ENCODE results near the gene SAMD4B.

SAMD4B gene

DNA sequence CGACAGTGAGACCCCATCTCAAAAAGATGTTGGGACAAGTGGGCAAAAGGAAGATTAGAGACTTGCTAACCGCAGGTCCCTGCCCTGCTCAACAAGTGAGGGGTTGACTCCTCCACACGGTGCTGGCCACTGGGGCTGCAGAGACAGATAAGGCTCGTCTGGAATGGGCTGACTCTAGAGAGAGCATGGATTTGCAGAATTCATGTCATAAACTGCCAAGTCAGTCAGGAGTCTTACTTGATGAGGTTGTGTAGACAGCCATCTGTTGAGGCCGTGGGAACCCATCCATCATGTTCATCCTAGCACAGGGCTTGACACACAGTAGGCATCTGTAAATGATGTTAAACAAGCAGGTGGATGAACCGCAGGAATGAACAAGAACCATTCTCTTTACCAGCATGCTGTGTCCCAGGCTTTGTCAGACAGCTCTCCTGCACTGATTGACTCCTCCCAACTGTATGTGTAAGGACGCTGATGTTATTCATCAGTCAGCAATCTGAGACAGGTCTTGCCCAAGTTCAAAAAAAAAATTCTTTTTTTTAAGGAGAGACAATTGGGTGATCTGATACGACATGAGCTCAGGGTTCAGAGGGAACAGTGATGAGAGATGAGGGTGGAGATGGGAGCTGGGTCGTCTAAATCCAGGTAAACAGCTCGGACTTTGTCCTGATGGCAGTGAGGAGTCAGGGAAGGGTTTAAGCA is 39.8 kb downstream of the SAMD4B start:
- TF ChIP-seq, protein P1, sequence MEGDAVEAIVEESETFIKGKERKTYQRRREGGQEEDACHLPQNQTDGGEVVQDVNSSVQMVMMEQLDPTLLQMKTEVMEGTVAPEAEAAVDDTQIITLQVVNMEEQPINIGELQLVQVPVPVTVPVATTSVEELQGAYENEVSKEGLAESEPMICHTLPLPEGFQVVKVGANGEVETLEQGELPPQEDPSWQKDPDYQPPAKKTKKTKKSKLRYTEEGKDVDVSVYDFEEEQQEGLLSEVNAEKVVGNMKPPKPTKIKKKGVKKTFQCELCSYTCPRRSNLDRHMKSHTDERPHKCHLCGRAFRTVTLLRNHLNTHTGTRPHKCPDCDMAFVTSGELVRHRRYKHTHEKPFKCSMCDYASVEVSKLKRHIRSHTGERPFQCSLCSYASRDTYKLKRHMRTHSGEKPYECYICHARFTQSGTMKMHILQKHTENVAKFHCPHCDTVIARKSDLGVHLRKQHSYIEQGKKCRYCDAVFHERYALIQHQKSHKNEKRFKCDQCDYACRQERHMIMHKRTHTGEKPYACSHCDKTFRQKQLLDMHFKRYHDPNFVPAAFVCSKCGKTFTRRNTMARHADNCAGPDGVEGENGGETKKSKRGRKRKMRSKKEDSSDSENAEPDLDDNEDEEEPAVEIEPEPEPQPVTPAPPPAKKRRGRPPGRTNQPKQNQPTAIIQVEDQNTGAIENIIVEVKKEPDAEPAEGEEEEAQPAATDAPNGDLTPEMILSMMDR (IDR thresholded peaks at IDR 0.05; ENCODE audit: low read depth, low read length) = no peak
- H3K4me3 ChIP-seq (ENCODE audit: low read depth, low read length) = no peak overlapping the region
- no peak for DNase-seq (ENCODE audit: low read depth, low spot score)
- in situ Hi-C loops (cut with HindIII; ENCODE audit: low sequenced_read_pairs) = no loop called here

DNA sequence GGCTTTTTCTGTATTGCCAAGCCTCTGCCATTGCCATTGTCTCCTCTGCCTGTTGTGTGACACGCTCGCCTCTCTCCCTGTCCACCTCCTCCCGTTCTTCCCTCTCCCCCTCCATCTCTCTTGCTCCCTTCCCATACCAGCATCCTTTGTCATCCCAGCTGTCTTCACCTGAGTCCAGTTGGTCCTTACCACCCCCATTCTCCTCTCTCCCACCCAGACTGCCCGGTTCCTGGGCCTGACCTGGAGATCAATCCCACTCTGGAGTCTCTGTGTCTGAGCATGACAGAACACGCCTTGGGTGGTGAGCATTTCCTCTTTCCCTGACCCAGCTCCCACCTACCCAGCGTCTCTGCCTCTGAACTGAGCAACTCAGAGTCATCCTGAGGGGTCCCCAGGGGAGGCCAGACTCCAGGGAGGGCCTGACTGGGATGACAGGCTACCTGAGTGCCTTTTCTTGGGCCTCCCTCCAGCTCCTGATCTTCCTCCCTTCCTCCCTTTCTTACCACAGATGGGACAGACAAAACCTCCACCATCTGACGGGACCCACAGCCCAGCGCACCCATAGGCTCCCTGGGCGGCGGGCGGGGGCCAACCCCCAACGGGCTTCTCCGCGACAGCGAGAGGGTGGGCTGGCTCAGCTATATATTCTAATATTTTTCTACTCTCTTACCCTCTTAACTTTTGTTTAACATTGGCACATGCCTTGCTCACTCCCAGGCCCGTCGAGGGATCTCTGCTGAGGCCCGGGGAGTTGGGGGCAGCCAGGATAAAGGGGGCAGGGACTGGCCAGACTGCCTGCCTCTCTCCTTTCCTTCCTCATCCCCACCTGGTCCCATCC is 41.0 kb downstream of the SAMD4B start:
- no peak overlapping the region for H3K4me3 ChIP-seq (ENCODE audit: low read depth, low read length)
- in situ Hi-C loops (cut with HindIII; ENCODE audit: low sequenced_read_pairs) = no loop called here
- DNase-seq (ENCODE audit: low read depth, low spot score) = no peak
- TF ChIP-seq, protein P1 (IDR thresholded peaks at IDR 0.05; ENCODE audit: low read depth, low read length) = no peak

DNA sequence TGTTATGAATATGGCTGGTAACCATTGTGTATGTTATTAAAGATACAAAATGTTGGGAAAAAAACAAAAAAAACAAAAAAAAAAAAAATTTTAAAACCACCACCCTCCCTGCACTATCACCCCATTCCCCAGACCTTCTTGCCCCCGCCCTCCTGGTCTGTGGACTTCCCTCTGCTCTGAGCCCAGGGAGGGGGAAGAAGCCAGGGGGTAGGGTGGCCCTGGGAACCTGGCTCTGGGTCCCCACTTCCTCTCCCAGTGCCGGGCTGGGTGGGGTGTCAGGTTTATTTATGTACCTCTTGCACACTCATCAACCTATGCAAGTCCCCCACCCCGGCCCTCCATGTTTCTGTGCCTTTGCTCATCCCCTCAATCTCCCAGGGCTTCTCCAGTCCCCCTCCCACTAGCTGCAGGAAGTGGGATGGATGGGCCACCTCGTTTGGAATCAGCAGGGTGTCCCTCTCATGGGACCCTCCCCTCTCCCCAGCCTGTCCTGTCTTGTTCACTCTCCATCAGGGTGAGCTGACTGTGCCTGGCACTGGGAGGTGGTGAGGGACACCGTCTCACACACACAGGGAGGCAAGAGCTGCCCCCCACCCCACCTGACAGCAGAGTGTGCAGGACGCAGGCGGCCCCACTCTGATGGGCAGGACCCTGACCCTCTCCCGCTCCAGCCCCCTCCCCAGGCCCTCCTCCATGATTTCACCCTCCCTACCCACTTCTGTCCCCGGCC is 42.8 kb downstream of the SAMD4B start:
- TF ChIP-seq, protein P1 (IDR thresholded peaks at IDR 0.05; ENCODE audit: low read depth, low read length) = no peak
- in situ Hi-C loops (cut with HindIII; ENCODE audit: low sequenced_read_pairs) = no loop called here
- no peak for DNase-seq (ENCODE audit: low read depth, low spot score)
- no peak overlapping the region for H3K4me3 ChIP-seq (ENCODE audit: low read depth, low read length)

DNA sequence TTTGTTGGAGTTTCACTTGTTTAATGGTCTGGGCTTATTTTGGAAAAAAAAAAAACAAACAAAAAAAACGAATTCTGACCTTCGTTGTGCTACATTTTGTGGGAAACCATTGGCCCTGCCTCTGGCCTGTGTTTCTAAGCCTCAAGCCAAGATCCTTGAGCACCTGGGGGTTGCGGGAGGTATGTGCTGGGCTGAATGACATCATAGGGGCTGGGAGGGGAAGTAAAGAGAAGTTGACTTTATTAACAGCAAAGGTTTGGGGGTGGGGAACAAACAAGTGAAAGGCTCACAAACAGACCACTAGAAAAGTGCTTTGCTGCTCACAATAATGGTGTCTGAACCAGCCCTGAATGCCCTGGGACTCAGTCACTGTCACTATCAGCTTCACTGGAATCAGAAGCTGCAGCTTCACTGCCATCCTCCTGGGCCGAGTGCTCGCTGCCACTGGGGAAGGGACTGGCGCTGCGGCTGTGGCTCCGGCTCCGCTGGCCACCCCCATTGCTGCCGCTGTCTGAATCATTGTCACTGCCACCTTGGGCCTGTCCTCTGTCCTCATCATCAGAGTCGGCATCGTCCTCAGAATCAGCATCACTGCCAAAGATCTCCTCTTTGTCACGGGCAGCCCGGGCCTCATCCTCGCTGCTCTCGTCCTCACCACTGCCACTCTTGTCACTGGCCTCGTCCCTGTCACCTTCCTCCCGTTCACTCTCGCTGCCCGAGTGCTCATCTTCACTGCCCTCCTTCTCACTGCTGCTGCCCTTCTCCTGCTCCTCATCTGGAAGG is 43.6 kb downstream of the SAMD4B start:
- in situ Hi-C loops (cut with HindIII; ENCODE audit: low sequenced_read_pairs) = no loop called here
- no peak overlapping the region for H3K4me3 ChIP-seq (ENCODE audit: low read depth, low read length)
- TF ChIP-seq, protein P1 (IDR thresholded peaks at IDR 0.05; ENCODE audit: low read depth, low read length) = no peak
- DNase-seq (ENCODE audit: low read depth, low spot score) = no peak

DNA sequence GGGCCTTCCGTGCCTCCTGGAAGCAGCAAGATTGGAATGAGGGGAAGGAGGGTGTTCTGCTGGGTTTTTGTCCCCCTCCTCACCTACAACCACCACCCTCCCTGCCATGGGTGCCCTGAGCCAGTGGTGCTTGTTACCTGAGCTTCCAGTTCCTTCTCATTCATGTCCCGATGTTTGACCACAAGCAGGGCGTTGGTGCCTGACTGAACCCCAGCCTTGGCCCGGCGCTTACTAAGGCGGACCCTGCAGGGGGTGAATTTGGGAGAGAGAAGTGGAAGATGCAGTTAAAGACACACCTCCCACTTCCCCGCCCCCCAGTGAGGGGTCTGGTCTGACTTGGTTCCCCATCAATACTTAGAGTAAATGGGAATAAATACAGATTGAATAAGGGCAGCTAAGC is 44.3 kb downstream of the SAMD4B start:
- H3K4me3 ChIP-seq (ENCODE audit: low read depth, low read length) = no peak overlapping the region
- TF ChIP-seq, protein P1 (IDR thresholded peaks at IDR 0.05; ENCODE audit: low read depth, low read length) = no peak
- no peak for DNase-seq (ENCODE audit: low read depth, low spot score)
- in situ Hi-C loops (cut with HindIII; ENCODE audit: low sequenced_read_pairs) = no loop called here

DNA sequence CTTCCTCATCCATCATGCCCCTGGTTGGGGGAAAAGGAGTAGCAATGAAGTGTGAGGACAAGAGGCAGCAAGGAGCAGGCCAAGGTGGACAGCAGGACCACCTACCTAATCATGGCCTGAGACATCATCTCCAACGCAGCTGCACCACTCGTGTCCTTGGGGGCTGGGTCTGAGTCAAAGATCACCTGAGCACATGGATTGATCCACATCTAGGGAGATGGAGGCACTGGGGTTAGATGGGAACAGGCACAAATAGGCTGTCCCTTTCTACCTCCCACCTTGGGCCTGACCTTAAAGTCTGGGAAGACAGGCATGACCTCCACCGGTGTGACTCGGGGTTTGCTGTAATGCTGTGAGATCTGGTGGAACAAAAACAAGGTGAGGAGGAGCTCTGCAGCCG is 46.4 kb downstream of the SAMD4B start:
- TF ChIP-seq, protein P1 (IDR thresholded peaks at IDR 0.05; ENCODE audit: low read depth, low read length) = no peak
- no peak overlapping the region for H3K4me3 ChIP-seq (ENCODE audit: low read depth, low read length)
- in situ Hi-C loops (cut with HindIII; ENCODE audit: low sequenced_read_pairs) = no loop called here
- no peak for DNase-seq (ENCODE audit: low read depth, low spot score)

Data from astrocyte of the spinal cord (primary cell).